H1 (cell line): ENCODE results near the gene COL16A1. TPM values are rescaled to one million over a fixed set of nuclear protein-coding genes. Genes with fewer than 3 reads are reported as not detected.

Source experiments
- CTCF ChIA-PET: fragments of 300-600 bp; sonication (Branson Sonifier 250); formaldehyde crosslinking; loops from one replicate; lab custom pipeline; 2021; ENCODE audit not compliant: partially characterized antibody; lab: Charles Lee
- POLR2A ChIA-PET: fragments of 300-600 bp; sonication (Branson Sonifier 250); formaldehyde crosslinking; loops from one replicate; lab custom pipeline; 2021; ENCODE audit warnings: inconsistent platforms; ENCODE audit not compliant: partially characterized antibody; lab: Charles Lee
- DNase-seq, 2 experiments: peaks; one replicate each; pipeline versions ENCODE4 v3.0.0 to v3.0.0-alpha.2; 2010 to 2022; ENCODE audit warnings: low spot score in 2 of 2, low read depth in 1 of 2, mixed read lengths in 1 of 2
- FAIRE-seq: peaks from 2 replicates; lab custom pipeline; 2011; peaks lifted over from hg19 to GRCh38; lab: Jason Lieb, UNC
- H2AFZ ChIP-seq: 2 replicates; pipeline ENCODE4 v1.8.1; 2012; ENCODE audit warnings: low read length, inconsistent platforms
- H2AK5ac ChIP-seq: 2 replicates; pipeline ENCODE4 v1.6.1; 2013; ENCODE audit warnings: low read depth, low read length
- H2BK120ac ChIP-seq: replicated peaks from 2 replicates; pipeline ENCODE3; 2013; ENCODE audit warnings: low read depth, low read length, inconsistent platforms
- H2BK12ac ChIP-seq: 2 replicates; pipeline ENCODE4 v1.6.1; 2013; ENCODE audit warnings: low read depth, low read length
- H2BK15ac ChIP-seq: 2 replicates; pipeline ENCODE4 v1.6.1; 2013; ENCODE audit warnings: low read length
- H2BK20ac ChIP-seq: 2 replicates; pipeline ENCODE4 v1.6.1; 2013; ENCODE audit warnings: low read length
- H2BK5ac ChIP-seq: 2 replicates; pipeline ENCODE4 v1.6.1; 2013; ENCODE audit warnings: low read depth, low read length
- H3K14ac ChIP-seq: 2 replicates; pipeline ENCODE4 v1.6.1; 2013; ENCODE audit warnings: inconsistent platforms; ENCODE audit not compliant: insufficient read length
- H3K18ac ChIP-seq: 2 replicates; pipeline ENCODE4 v1.6.1; 2013; ENCODE audit warnings: low read length; ENCODE audit errors: extremely low read depth
- H3K23ac ChIP-seq: 2 replicates; pipeline ENCODE4 v1.6.1; 2013; ENCODE audit warnings: inconsistent platforms; ENCODE audit not compliant: insufficient read length
- H3K23me2 ChIP-seq: 2 replicates; pipeline ENCODE4 v1.6.1; 2013; ENCODE audit warnings: low read depth, low read length
- H3K27ac ChIP-seq: 2 replicates; pipeline ENCODE4 v1.6.1; 2011; ENCODE audit warnings: low read depth, low read length, inconsistent platforms
- H3K27me3 ChIP-seq, 4 experiments: replicated peaks in 1 of 4; 1 replicate in 1 of 4; 2 replicates in 3 of 4; pipeline versions ENCODE4 v1.6.1 to v1.8.1; 2011 to 2013; ENCODE audit warnings: low read length in 3 of 4, mild to moderate bottlenecking in 3 of 4, inconsistent platforms in 2 of 4, mixed read lengths in 2 of 4, moderate library complexity in 1 of 4; ENCODE audit not compliant: control insufficient read depth in 3 of 4, insufficient read depth in 3 of 4; ENCODE audit errors: extremely low read depth in 1 of 4
- H3K36me3 ChIP-seq, 4 experiments: 2 replicates each; pipeline versions ENCODE4 v1.6.1 to v1.8.1; 2011 to 2013; ENCODE audit warnings: mild to moderate bottlenecking in 4 of 4, low read length in 3 of 4, moderate library complexity in 2 of 4, control low read depth in 1 of 4, inconsistent platforms in 1 of 4; ENCODE audit not compliant: insufficient read depth in 4 of 4, control insufficient read depth in 2 of 4
- H3K4ac ChIP-seq: replicated peaks from 2 replicates; pipeline ENCODE3; 2013; ENCODE audit warnings: low read length, low read depth, mixed read lengths, inconsistent platforms; ENCODE audit not compliant: insufficient read length
- H3K4me1 ChIP-seq, 4 experiments: replicated peaks in 1 of 4; 1 replicate in 1 of 4; 2 replicates in 3 of 4; pipeline versions ENCODE4 v1.6.1 to v1.8.1; 2011 to 2013; ENCODE audit warnings: low read length in 3 of 4, inconsistent platforms in 2 of 4, mixed read lengths in 1 of 4; ENCODE audit not compliant: insufficient read depth in 4 of 4, control insufficient read depth in 3 of 4
- H3K4me2 ChIP-seq, 2 experiments: 2 replicates each; pipeline versions ENCODE4 v1.6.1 to v1.8.1; 2011 to 2013; ENCODE audit warnings: low read depth in 2 of 2, low read length in 2 of 2, control low read depth in 1 of 2, inconsistent platforms in 1 of 2, mild to moderate bottlenecking in 1 of 2; ENCODE audit not compliant: insufficient read depth in 1 of 2
- H3K4me3 ChIP-seq, 4 experiments: fragments of 200-600, 300-600 bp in 1 of 4; sonication (generic), shearing (Covaris generic), sonication (Bioruptor Twin) in 1 of 4; 2 replicates each; pipeline versions ENCODE4 v1.5.1 to v1.8.1; 2011 to 2016; ENCODE audit warnings: low read length in 4 of 4, low read depth in 3 of 4, control low read depth in 2 of 4, inconsistent platforms in 2 of 4, mild to moderate bottlenecking in 2 of 4, mixed read lengths in 1 of 4, moderate library complexity in 1 of 4; ENCODE audit not compliant: insufficient read depth in 2 of 4; ENCODE audit errors: extremely low read depth in 1 of 4
- H3K56ac ChIP-seq: replicated peaks from 2 replicates; pipeline ENCODE3; 2013; ENCODE audit warnings: low read depth, mild to moderate bottlenecking, mixed read lengths, low read length, inconsistent platforms; ENCODE audit not compliant: insufficient read length
- H3K79me1 ChIP-seq: 2 replicates; pipeline ENCODE4 v1.6.1; 2013; ENCODE audit warnings: low read depth, low read length, control low read depth
- H3K79me2 ChIP-seq, 2 experiments: 2 replicates each; pipeline versions ENCODE4 v1.6.1 to v1.8.1; 2012 to 2013; ENCODE audit warnings: low read length in 2 of 2, mild to moderate bottlenecking in 2 of 2, inconsistent platforms in 1 of 2; ENCODE audit not compliant: insufficient read depth in 2 of 2, control insufficient read depth in 1 of 2
- H3K9ac ChIP-seq, 4 experiments: replicated peaks in 1 of 4; 1 replicate in 1 of 4; 2 replicates in 3 of 4; pipeline versions ENCODE4 v1.6.1 to v1.8.1; 2011 to 2013; ENCODE audit warnings: low read depth in 3 of 4, low read length in 3 of 4, control low read depth in 2 of 4, mild to moderate bottlenecking in 2 of 4, moderate library complexity in 2 of 4, inconsistent platforms in 1 of 4; ENCODE audit errors: extremely low read depth in 1 of 4
- H3K9me3 ChIP-seq, 2 experiments: 2 replicates each; pipeline versions ENCODE4 v1.6.1 to v1.8.1; 2012 to 2013; ENCODE audit warnings: mild to moderate bottlenecking in 2 of 2, moderate library complexity in 2 of 2, control low read depth in 1 of 2, inconsistent platforms in 1 of 2, low read depth in 1 of 2, low read length in 1 of 2, mixed read lengths in 1 of 2; ENCODE audit not compliant: insufficient read depth in 2 of 2
- H4K20me1 ChIP-seq, 2 experiments: replicated peaks in 1 of 2; 2 replicates each; pipeline versions ENCODE3 to v1.8.1; 2011 to 2013; ENCODE audit warnings: inconsistent platforms in 2 of 2, low read length in 2 of 2, mild to moderate bottlenecking in 1 of 2; ENCODE audit not compliant: insufficient read depth in 2 of 2, control insufficient read depth in 1 of 2
- H4K5ac ChIP-seq: 2 replicates; pipeline ENCODE4 v1.6.1; 2013; ENCODE audit warnings: low read length, low read depth, mixed read lengths, inconsistent platforms; ENCODE audit not compliant: insufficient read length
- H4K8ac ChIP-seq: 2 replicates; pipeline ENCODE4 v1.8.0; 2013; ENCODE audit warnings: mild to moderate bottlenecking, moderate library complexity, low read length, inconsistent platforms; ENCODE audit not compliant: insufficient read depth; ENCODE audit errors: extremely low read depth
- H4K91ac ChIP-seq: replicated peaks from 2 replicates; pipeline ENCODE3; 2013; ENCODE audit warnings: low read length, mixed read lengths, inconsistent platforms; ENCODE audit not compliant: insufficient read length
- CEBPB ChIP-seq: IDR thresholded peaks from 2 replicates; pipeline ENCODE4 v1.6.1; 2012; ENCODE audit warnings: low read depth, low read length
- CHD2 ChIP-seq: IDR thresholded peaks from 2 replicates; pipeline ENCODE4 v1.6.1; 2012; ENCODE audit warnings: low read length, improper control_type of control experiment
- GABPA ChIP-seq: IDR thresholded peaks from 2 replicates; pipeline ENCODE4 v1.6.1; 2011; ENCODE audit warnings: mild to moderate bottlenecking, low read length, moderate library complexity, borderline replicate concordance; ENCODE audit not compliant: insufficient read depth
- KDM1A ChIP-seq: fragments of 200-600, 300-600 bp; sonication (generic); IDR thresholded peaks from 2 replicates; pipeline ENCODE4 v1.7.1; 2016; ENCODE audit warnings: mild to moderate bottlenecking, low read length, borderline replicate concordance
- NANOG ChIP-seq: IDR thresholded peaks from 2 replicates; pipeline ENCODE4 v1.6.1; 2011; ENCODE audit warnings: low read length, low read depth, mild to moderate bottlenecking, inconsistent platforms; ENCODE audit not compliant: insufficient read depth, poor library complexity, severe bottlenecking
- RFX5 ChIP-seq: IDR thresholded peaks from 2 replicates; pipeline ENCODE4 v1.6.1; 2011; ENCODE audit warnings: low read depth, low read length, improper control_type of control experiment, borderline replicate concordance
- RNF2 ChIP-seq: fragments of 200-900, 300-1000 bp; sonication (generic); IDR thresholded peaks from 2 replicates; pipeline ENCODE4 v1.7.1; 2016; ENCODE audit warnings: borderline replicate concordance, low read depth, mild to moderate bottlenecking, antibody characterized with exemption, low read length; ENCODE audit not compliant: poor library complexity, severe bottlenecking; ENCODE audit errors: missing control alignments
- SIRT6 ChIP-seq: IDR thresholded peaks from one replicate; pipeline ENCODE4 v1.7.1; 2012; ENCODE audit warnings: low read length, inconsistent platforms
- SP2 ChIP-seq: IDR thresholded peaks from 2 replicates; pipeline ENCODE4 v1.6.1; 2012; ENCODE audit warnings: mild to moderate bottlenecking, low read length, inconsistent platforms
- WGBS, 2 experiments: shearing (Covaris generic) in 1 of 2; methylation state at CpG; one replicate each; pipeline versions ENCODE4 v1.1.6 to v1.1.7; 2013 to 2015; ENCODE audit warnings: low lambda C conversion rate in 2 of 2, mixed read lengths in 2 of 2, inconsistent platforms in 1 of 2, low coverage in 1 of 2, missing lambda C conversion rate in 1 of 2; ENCODE audit not compliant: insufficient replicate concordance in 2 of 2, insufficient coverage in 1 of 2, insufficient read length in 1 of 2; ENCODE audit errors: extremely low coverage in 1 of 2, missing lambda C conversion rate in 1 of 2; 5-methylcytosine and 5-hydroxymethylcytosine counted together
- polyA plus RNA-seq, 7 experiments: library from polyadenylated mRNA; depleted of rRNA in 3 of 7; stranded (reverse) in 5 of 7; unstranded in 2 of 7; fragments of >200 nt in 5 of 7; fragments of 200-250 nt in 2 of 7; gene quantifications; 1 replicate in 5 of 7; 2 replicates in 1 of 7; 4 replicates in 1 of 7; pipeline versions ENCODE4 v1.2.1 to v1.2.3, GENCODE V29; 2011 to 2013; ENCODE audit warnings: missing spikeins in 2 of 7, mixed read lengths in 2 of 7
- total RNA-seq: library from RNA; stranded (reverse); fragmentation: NEBNext Ultra II Directional; extraction: Animal tissue kit (Norgen Biotek cat#: 25700); gene quantifications from 2 replicates; pipeline ENCODE4 v1.2.1, GENCODE V29; 2021

Gene COL16A1
- total and polyA plus RNA-seq, 2 of the 8 experiments (the other 6 are each of a cell fraction or from before 2014, with no cell fraction given): 2.0 to 10.5 TPM

- no peak for TF ChIP-seq KDM1A
- TF ChIP-seq GABPA: no peak
- TF ChIP-seq SIRT6: no peak
- TF ChIP-seq NANOG: no peak
- no peak for TF ChIP-seq RNF2
- no peak for TF ChIP-seq RFX5
- no peak for TF ChIP-seq CHD2
- TF ChIP-seq SP2: no peak
- no peak for TF ChIP-seq CEBPB
- TF ChIP-seq, all 59 proteins: peak for 0
- ChIA-PET POLR2A (interaction anchor here (1.1 to 2.5 kb wide), 2 partner anchors 37 to 491 kb away, joined by 3 to 5 read pairs; no protein-coding TSS in a partner anchor), CTCF (interaction anchor here (1.0 to 6.7 kb wide), 5 partner anchors 8 to 133 kb away, joined by 5 to 52 read pairs (median 5); no protein-coding TSS in a partner anchor)
- Histone ChIP-seq H3K79me1 (no peaks in the 10 kb centered on the region), H3K9ac (no peak overlapping the region), H4K5ac (no peak overlapping the region), H3K18ac (no peak overlapping the region), H2BK120ac (no peak overlapping the region), H3K79me2 (no peaks in the 10 kb centered on the region), H2AK5ac (no peak overlapping the region), H3K14ac (no peak overlapping the region), H3K9me3 (no peaks in the 10 kb centered on the region), H3K27ac (no peak overlapping the region), H3K4me2 (no peak overlapping the region), H4K91ac (no peak overlapping the region), H2BK20ac (no peak overlapping the region), H3K56ac (no peak overlapping the region), H3K23ac (no peak overlapping the region), H3K4me1 (no peaks in the 10 kb centered on the region), H3K36me3 (no peaks in the 10 kb centered on the region; a peak in 1 of 8 replicates), H3K23me2 (no peaks in the 10 kb centered on the region), H2BK5ac (no peak overlapping the region; the same call in 1 of the 2 replicates), H4K8ac (no peak overlapping the region; the same call in 1 of the 2 replicates), H3K4ac (no peak overlapping the region), H4K20me1 (peaks cover 0 to 2% of the 10 kb centered on the region in 2 experiments), H2BK15ac (no peak overlapping the region), H3K4me3 (no peak overlapping the region), H2BK12ac (no peak overlapping the region), H2AFZ (no peak overlapping the region), H3K27me3 (no peaks in the 10 kb centered on the region)
- WGBS, 2 experiments: 74% methylated on average over 4 of the region's 4 CpGs; no CpG with 5 or more reads in 1 of the 2 experiments
- FAIRE-seq (no peak), DNase-seq (no peak)
These were observed 48.1 kb downstream of the COL16A1 start for GRCh38 chr1:31655756-31656155.
